Measurements from ENCODE around the gene SPG11. TPM values are rescaled to one million over a fixed set of nuclear protein-coding genes. Genes with fewer than 3 reads are reported as not detected.

SPG11 gene
- total RNA-seq, 1 donor, result 74.4 TPM

DNA sequence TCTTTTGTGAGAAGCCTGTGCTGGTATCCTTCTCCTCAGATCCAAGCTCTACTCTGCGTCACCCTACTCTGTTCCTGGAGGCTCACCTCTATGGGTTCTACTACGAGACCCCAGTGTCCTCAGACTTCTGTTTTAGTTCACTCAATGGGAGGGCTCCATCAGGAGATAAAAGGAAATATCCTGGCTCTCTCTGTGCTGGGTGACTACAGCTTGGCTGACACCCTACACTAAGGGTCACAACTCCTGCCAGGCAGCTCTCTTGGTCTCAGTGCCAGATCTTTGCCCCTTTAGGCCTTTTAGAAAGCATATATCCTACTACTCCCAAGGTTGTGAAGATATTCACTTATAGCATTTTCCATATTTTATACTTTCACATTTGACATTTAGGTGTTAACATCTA, 46.5 kb downstream of the SPG11 start:
- no peaks in the 10 kb centered on the region for H3K4me1 ChIP-seq (ENCODE audit: insufficient read depth, low read length)
- no peaks in the 10 kb centered on the region for H3K9me3 ChIP-seq (ENCODE audit: low read depth, low read length)
- no peak overlapping the region for H3K4me3 ChIP-seq (ENCODE audit: low read length)
- no peaks in the 10 kb centered on the region for H3K27me3 ChIP-seq (ENCODE audit: insufficient read depth, low read length)

DNA sequence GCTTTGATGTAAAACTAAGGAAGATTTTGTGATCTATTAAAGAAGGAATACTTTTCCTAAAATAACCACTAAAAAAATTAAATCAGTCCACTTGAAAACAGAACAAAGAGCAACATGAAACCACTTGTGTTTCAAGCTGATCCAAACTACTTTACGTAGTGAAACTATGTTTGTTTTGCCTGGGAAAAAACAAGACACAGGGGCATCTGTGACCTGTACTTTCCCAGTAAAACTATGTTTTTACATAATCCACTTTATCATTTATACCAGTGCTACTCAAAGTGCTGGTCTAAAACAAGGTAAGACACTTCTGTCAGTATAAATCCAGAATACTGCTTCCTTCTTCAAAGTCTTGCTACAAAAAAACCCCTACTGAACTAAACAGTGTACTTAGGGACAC, 56.7 kb downstream of the SPG11 start:
- Histone ChIP-seq H3K4me3 (ENCODE audit: low read length) (no peak overlapping the region), H3K4me1 (ENCODE audit: insufficient read depth, low read length) (no peaks in the 10 kb centered on the region), H3K27me3 (ENCODE audit: insufficient read depth, low read length) (no peaks in the 10 kb centered on the region), H3K9me3 (ENCODE audit: low read depth, low read length) (no peaks in the 10 kb centered on the region)

DNA sequence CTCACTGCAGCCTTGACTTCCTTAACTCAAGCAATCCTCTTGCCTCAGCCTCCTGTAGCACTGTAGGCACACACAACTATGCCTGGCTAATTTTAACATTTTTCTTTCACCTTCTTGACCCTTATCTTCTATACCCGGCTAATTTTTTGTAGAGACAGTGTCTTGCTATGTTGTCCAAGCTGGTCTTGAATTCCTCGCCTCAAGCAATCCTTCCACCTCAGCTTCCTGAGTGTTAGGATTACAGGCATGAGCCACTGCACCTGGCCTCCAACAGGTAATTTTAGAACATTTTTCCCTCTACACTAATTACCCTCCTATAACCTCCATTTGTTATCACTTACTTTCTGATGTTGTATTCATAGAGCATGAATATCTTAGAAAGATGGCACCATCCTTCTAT, 60.3 kb downstream of the SPG11 start:
- H3K4me1 ChIP-seq (ENCODE audit: insufficient read depth, low read length), result no peaks in the 10 kb centered on the region
- H3K9me3 ChIP-seq (ENCODE audit: low read depth, low read length), result no peaks in the 10 kb centered on the region
- H3K4me3 ChIP-seq (ENCODE audit: low read length), result no peak overlapping the region
- H3K27me3 ChIP-seq (ENCODE audit: insufficient read depth, low read length), result no peaks in the 10 kb centered on the region

DNA sequence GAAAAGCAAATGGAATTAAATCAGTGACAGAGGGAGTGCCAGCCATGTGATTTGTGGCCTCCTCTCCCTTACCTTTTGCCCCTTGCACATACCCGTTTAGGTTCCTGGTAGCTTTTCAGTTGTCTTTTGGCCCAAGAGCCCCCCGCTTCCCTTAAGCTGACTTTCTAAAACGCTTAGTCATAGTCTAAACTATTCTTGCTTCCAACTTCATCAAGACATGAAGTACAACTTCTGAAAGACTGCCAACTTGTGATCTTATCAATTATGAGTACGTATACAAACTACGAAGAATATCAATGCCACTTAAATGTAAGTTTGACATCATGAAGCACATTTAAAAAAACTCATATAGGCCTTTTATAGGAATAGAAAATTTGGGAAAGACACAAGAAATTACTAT, 64.6 kb downstream of the SPG11 start:
- no peaks in the 10 kb centered on the region for H3K4me1 ChIP-seq (ENCODE audit: insufficient read depth, low read length)
- H3K27me3 ChIP-seq (ENCODE audit: insufficient read depth, low read length), result no peaks in the 10 kb centered on the region
- H3K4me3 ChIP-seq (ENCODE audit: low read length), result no peak overlapping the region

DNA sequence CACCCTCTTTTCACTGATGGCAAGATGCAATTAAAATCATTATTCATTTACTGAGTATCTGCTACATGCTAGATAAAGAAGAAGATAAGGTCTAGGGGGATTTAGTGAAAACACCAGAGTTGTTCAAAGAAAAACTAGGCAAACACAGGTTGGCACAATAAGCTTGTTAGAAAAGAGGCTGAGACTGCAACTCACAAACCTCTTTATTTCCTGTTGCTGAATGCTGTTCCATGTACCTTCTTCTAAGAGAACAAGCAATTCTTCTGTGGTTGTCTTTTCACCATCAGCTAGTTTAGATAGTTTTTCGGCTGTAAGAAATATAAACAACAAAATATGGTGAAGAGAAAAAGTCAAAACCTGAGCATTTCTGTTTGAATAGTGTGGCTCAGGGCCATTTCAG, 65.4 kb downstream of the SPG11 start:
- no peaks in the 10 kb centered on the region for H3K27me3 ChIP-seq (ENCODE audit: insufficient read depth, low read length)
- no peaks in the 10 kb centered on the region for H3K4me1 ChIP-seq (ENCODE audit: insufficient read depth, low read length)
- H3K9me3 ChIP-seq (ENCODE audit: low read depth, low read length), result no peaks in the 10 kb centered on the region
- H3K4me3 ChIP-seq (ENCODE audit: low read length), result no peak overlapping the region

More for the DNA sequence above, 64.6 kb downstream of the SPG11 start:
- H3K9me3 ChIP-seq (ENCODE audit: low read depth, low read length), result no peaks in the 10 kb centered on the region

DNA sequence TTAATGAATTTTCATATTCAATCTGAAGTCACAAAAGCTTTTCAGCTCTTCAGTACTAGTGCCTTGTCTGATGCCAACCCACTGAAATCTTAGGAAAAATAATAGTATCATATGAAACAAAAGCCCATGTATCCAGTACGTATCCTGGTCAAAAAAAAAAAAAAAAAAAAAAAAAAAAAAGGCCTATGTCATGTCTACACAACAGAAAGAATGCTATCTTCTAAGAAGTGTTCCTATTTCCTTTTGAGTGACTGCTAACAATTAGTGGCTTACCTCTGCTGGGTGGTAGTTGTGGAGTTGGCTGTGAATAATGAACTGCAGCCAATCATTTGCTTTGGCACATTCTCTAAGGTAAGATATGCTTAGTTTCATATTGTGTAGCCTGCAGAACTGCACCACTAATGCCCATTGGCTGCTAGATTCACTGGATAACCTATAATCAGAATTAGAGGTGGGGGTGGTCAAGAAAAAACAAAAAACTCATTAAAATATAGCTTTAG, 66.9 kb downstream of the SPG11 start:
- Histone ChIP-seq H3K4me3 (ENCODE audit: low read length) (no peak overlapping the region), H3K27me3 (ENCODE audit: insufficient read depth, low read length) (no peaks in the 10 kb centered on the region), H3K9me3 (ENCODE audit: low read depth, low read length) (no peaks in the 10 kb centered on the region), H3K4me1 (ENCODE audit: insufficient read depth, low read length) (no peaks in the 10 kb centered on the region)

DNA sequence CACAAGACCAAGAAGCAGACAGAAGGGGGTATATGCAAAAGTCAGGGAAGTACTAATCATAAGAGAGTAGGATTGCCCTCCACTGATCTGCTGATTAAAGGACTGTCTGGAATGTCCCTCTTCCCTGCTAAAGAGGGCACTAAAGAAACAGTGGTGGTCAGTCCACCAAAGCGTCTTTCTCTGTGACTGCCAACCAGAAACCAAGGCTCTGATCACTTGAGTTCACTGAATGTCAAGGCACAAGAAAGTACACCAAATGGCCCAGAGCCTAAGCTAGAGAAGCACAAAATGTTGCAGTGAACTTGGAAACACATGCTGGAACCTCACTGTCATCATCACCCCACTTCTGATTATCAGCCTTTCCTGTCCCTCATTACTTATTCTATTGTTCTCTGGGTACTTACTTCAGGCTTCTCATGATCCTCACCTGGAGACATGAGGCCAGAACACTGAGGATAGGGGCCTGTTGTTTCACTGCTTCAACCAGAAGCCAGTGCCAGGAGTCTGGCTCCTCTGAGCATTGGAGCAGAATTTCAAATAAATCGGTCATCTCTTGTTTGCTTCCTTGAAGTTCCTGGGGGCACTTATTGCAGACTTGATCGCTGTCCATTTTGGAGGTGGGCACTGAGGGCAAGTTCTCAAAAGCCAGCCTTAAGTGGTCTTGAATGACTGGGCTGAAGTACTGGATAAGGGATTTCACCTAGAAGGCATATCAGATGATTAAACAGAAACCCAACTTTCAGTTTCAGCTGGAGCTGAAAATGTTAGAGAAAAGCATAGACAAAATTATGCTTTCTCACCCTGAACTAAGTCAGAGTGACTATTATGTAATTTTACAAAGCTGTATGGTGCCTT, 67.6 kb downstream of the SPG11 start:
- Histone ChIP-seq H3K27me3 (ENCODE audit: insufficient read depth, low read length) (no peaks in the 10 kb centered on the region), H3K4me3 (ENCODE audit: low read length) (no peak overlapping the region), H3K9me3 (ENCODE audit: low read depth, low read length) (no peaks in the 10 kb centered on the region), H3K4me1 (ENCODE audit: insufficient read depth, low read length) (no peaks in the 10 kb centered on the region)

DNA sequence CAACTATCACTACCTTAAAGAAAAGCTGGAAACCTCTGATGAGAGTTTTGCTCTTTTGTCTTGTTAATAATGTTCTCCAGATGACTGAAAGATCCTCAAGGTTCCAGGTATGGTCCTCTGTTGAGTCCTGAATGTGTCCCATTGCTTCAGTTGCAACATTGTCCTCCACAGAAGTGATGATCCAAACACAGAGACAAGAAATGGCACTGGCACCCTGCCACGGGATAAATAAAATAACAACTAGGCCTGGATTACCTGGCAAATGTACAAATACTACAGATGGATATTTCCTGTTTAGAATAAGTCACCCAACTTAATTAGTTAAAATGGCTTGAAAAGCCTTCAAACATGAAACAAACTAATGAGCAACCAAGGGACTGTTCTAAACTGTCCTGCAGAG, 68.2 kb downstream of the SPG11 start:
- H3K27me3 ChIP-seq (ENCODE audit: insufficient read depth, low read length), result no peaks in the 10 kb centered on the region
- H3K4me1 ChIP-seq (ENCODE audit: insufficient read depth, low read length), result no peaks in the 10 kb centered on the region
- no peak overlapping the region for H3K4me3 ChIP-seq (ENCODE audit: low read length)
- no peaks in the 10 kb centered on the region for H3K9me3 ChIP-seq (ENCODE audit: low read depth, low read length)

DNA sequence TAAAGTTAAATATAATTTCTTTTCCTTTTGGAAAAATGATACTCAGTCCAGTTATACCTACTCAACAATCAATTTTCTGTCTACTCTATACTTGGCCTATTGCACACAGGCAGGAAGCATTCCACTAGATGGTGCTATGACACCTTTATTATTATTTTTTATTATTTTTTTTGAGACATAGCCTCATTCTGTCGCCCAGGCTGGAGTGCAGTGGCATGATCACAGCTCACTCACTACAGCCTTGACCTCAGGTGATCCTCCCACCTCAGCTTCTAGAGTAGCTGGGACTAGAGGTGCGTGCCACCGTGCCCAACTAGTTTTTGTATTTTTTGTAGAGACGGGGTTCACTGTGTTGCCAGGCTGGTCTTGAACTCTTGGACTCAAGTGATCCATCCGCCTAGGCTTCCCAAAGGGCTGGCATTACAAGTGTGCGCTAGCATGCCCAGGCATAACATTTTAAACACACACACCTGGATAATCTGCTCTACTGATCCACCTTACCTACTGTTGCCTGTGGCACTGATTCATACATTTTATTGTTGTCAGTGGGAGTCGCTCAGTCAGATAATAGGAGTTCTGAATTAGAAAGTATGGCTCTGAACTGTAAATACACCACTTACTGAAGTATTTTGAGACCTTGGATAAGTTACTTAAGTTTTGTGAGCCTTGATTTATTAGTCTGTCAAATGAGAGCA, 70.3 kb downstream of the SPG11 start:
- H3K27me3 ChIP-seq (ENCODE audit: insufficient read depth, low read length), result no peaks in the 10 kb centered on the region
- H3K4me3 ChIP-seq (ENCODE audit: low read length), result no peak overlapping the region
- H3K9me3 ChIP-seq (ENCODE audit: low read depth, low read length), result no peaks in the 10 kb centered on the region
- H3K4me1 ChIP-seq (ENCODE audit: insufficient read depth, low read length), result no peaks in the 10 kb centered on the region

DNA sequence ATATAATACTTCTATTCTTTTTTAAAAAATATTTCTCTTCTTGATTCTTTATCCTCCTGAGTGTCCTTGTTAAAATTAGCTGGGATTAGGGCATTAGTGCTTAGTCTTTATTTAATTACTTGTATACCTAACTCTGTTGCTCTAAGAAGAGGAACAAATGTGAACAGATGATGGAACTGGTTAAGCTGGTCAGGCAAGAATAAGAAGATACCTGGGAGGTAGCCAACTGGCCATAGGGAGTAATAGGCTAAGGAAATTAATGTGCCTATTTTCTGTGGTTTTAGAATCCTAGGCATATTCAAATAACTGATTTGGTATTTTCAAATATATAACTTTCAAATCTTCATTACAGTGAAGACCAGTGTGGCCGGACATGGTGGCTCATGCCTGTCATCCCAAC, 72.1 kb downstream of the SPG11 start:
- H3K4me3 ChIP-seq (ENCODE audit: low read length), result no peak overlapping the region
- no peaks in the 10 kb centered on the region for H3K9me3 ChIP-seq (ENCODE audit: low read depth, low read length)
- H3K27me3 ChIP-seq (ENCODE audit: insufficient read depth, low read length), result no peaks in the 10 kb centered on the region
- H3K4me1 ChIP-seq (ENCODE audit: insufficient read depth, low read length), result no peaks in the 10 kb centered on the region

DNA sequence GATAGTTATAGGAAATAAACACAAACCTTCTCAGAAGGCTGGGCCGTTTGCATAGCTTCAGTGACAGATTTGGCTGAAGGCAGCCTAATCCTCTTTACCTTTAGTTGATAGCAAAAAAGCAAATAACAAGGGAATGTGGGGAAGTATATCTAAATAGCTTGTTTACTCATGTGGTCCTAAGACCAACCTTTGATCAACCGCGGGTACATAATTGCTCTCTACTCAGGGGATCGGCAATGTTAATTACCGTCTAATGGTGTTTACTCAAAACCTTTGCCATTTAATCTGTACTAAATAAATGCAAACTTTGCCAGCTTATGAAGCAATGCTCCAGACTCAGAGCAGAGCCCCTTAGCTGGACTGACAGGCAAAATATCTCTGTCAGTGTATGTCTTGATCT, 74.9 kb downstream of the SPG11 start:
- Histone ChIP-seq H3K4me3 (ENCODE audit: low read length) (no peak overlapping the region), H3K9me3 (ENCODE audit: low read depth, low read length) (no peaks in the 10 kb centered on the region), H3K27me3 (ENCODE audit: insufficient read depth, low read length) (no peaks in the 10 kb centered on the region), H3K4me1 (ENCODE audit: insufficient read depth, low read length) (no peaks in the 10 kb centered on the region)

DNA sequence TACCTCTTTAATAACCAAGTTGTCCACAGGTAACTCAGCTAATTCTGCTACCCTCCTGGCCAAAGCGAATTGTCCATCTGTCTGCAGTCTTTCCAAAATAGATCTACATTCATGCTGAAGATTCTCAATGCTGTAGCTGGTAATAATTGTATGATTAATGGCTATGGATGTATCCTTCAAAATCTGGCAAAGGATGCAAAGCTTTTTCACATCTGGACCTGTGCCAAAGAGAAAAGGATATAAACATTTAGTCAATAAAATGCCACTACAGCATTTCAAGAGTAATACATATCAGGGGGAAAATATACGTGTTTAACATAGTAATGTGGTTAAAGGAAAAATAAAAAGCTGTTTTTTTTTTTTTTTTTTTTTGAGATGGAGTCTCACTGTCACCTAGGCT, 77.8 kb downstream of the SPG11 start:
- Histone ChIP-seq H3K4me3 (ENCODE audit: low read length) (no peak overlapping the region), H3K27me3 (ENCODE audit: insufficient read depth, low read length) (no peaks in the 10 kb centered on the region), H3K4me1 (ENCODE audit: insufficient read depth, low read length) (no peaks in the 10 kb centered on the region), H3K9me3 (ENCODE audit: low read depth, low read length) (no peaks in the 10 kb centered on the region)

DNA sequence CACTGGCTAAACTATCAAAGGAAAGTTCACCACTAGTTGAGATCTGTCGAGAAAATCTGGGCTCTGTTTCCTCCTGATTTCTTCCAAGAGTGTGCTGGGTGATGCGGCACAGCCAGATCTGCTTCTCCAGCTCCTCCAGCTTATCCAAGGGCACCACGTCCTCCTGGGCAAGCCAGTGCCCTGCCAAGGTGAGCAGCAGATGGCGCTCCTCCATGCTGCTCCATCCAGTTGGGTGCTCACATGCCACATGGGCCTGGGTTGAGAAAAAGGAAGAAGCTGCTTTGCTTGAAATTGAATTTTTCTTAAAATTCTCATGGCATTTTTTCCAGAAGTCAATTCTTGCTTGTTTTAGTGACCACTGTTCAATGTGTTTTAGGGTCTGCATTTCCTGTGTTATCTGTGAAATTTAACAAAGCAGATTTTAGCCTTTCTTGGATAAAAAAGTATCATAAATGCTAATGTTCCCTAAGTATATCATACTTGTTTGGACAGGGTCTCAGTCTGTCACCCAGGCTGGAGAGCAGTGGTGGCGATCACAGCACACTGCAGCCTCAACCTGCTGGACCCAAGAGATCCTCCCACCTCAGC, 79.2 kb downstream of the SPG11 start:
- peaks cover under 1% of the 10 kb centered on the region for H3K4me1 ChIP-seq (ENCODE audit: insufficient read depth, low read length)
- no peak overlapping the region for H3K4me3 ChIP-seq (ENCODE audit: low read length)
- H3K9me3 ChIP-seq (ENCODE audit: low read depth, low read length), result no peaks in the 10 kb centered on the region
- H3K27me3 ChIP-seq (ENCODE audit: insufficient read depth, low read length), result no peaks in the 10 kb centered on the region

DNA sequence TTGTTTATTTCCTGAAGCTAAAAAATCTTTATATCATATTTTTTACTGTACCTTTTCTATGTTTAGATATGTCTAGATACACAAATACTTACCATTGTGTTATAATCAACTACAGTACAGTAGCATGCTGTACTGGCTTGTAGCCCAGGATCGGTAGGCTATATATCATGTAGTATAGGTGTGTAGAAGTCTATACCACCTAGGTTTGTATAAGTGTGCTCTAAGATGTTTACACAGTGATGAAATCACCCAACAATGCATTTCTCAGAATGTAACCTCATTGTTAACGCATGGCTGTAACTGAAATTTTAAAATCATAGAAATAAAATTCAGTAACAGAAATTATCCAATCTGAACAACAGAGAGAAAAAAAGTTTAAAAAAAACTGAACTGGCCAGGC, 83.4 kb downstream of the SPG11 start:
- no peaks in the 10 kb centered on the region for H3K9me3 ChIP-seq (ENCODE audit: low read depth, low read length)
- H3K4me3 ChIP-seq (ENCODE audit: low read length), result no peak overlapping the region
- H3K27me3 ChIP-seq (ENCODE audit: insufficient read depth, low read length), result no peaks in the 10 kb centered on the region
- peaks cover 12% of the 10 kb centered on the region for H3K4me1 ChIP-seq (ENCODE audit: insufficient read depth, low read length)

DNA sequence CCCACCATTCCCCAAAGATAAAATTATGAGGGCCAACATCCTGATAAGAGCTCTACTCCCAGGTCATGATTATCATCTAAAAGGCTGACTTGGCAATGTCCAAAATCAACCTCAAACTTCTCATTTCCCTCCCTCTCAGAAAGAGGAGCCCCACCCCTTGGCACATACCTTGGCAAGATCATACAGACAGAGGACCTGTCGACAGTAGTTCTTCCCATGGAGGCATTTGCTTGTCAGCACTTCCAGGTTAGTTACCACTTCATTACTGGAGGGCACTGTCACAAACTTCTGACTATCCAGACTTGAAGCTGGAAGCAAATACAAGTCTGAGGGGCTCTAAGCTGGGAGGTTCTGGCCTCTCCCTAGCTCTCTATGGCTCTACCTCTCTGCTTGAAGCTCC, 88.7 kb downstream of the SPG11 start:
- H3K9me3 ChIP-seq (ENCODE audit: low read depth, low read length), result no peaks in the 10 kb centered on the region
- H3K27me3 ChIP-seq (ENCODE audit: insufficient read depth, low read length), result no peaks in the 10 kb centered on the region
- H3K4me1 ChIP-seq (ENCODE audit: insufficient read depth, low read length), result peaks cover 12% of the 10 kb centered on the region
- no peak overlapping the region for H3K4me3 ChIP-seq (ENCODE audit: low read length)

Data from mononuclear cell (primary cell).